OCI-LY7 (cell line): ENCODE measurements around the gene TNKS2. TPM values are rescaled to one million over a fixed set of nuclear protein-coding genes. Genes with fewer than 3 reads are reported as not detected.

Source experiments
- BruUV-seq: library from RNA; stranded (reverse); fragments of 400-500 nt; replicated peaks from 2 replicates; lab custom pipeline; 2021; lab: Mats Ljungman, UMichigan
- CTCF ChIA-PET: fragments of 300-600 bp; sonication (Branson Sonifier 250); formaldehyde crosslinking; loops from one replicate; lab custom pipeline; 2022; ENCODE audit warnings: antibody characterized with exemption; ENCODE audit not compliant: unreplicated experiment; lab: Charles Lee
- POLR2A ChIA-PET: fragments of 300-600 bp; sonication (Branson Sonifier 250); formaldehyde crosslinking; loops from one replicate; lab custom pipeline; 2022; ENCODE audit warnings: antibody characterized with exemption; lab: Charles Lee
- DNase-seq: peaks from one replicate; pipeline ENCODE4 v3.0.0-alpha.2; 2015; ENCODE audit warnings: low spot score
- H2AFZ ChIP-seq: fragments of 200-600 bp; sonication (generic), shearing (Covaris generic); 2 replicates; pipeline ENCODE4 v1.6.1; 2014; ENCODE audit warnings: mild to moderate bottlenecking, antibody characterized with exemption, low read length, moderate library complexity
- H3K27ac ChIP-seq: fragments of 200-600 bp; sonication (generic); 2 replicates; pipeline ENCODE4 v1.5.1; 2014; ENCODE audit warnings: mixed run types, low read depth, mild to moderate bottlenecking, moderate library complexity, low read length, inconsistent platforms; ENCODE audit not compliant: poor library complexity, severe bottlenecking
- H3K36me3 ChIP-seq: fragments of 200-600 bp; sonication (generic); 2 replicates; pipeline ENCODE4 v1.6.1; 2014; ENCODE audit warnings: mild to moderate bottlenecking, antibody characterized with exemption, low read length, moderate library complexity, mixed read lengths; ENCODE audit not compliant: insufficient read depth
- H3K4me1 ChIP-seq: fragments of 200-600 bp; sonication (generic); 2 replicates; pipeline ENCODE4 v1.5.1; 2014; ENCODE audit warnings: mild to moderate bottlenecking, low read length; ENCODE audit not compliant: insufficient read depth, poor library complexity, severe bottlenecking
- H3K4me2 ChIP-seq: fragments of 200-600 bp; sonication (generic); 2 replicates; pipeline ENCODE4 v1.6.1; 2014; ENCODE audit warnings: mild to moderate bottlenecking, low read length
- H3K4me3 ChIP-seq: fragments of 200-600 bp; sonication (generic); 2 replicates; pipeline ENCODE4 v1.5.1; 2014; ENCODE audit warnings: mild to moderate bottlenecking, low read depth, low read length; ENCODE audit not compliant: poor library complexity, severe bottlenecking
- H3K79me2 ChIP-seq: fragments of 200-600 bp; sonication (generic); 2 replicates; pipeline ENCODE4 v1.6.1; 2016; ENCODE audit warnings: low read depth, mild to moderate bottlenecking, low read length, moderate library complexity, mixed read lengths; ENCODE audit not compliant: insufficient read depth
- H3K9me2 ChIP-seq: fragments of 200-600 bp; sonication (generic); 2 replicates; pipeline ENCODE4 v1.6.1; 2016; ENCODE audit warnings: mild to moderate bottlenecking, low read length, mixed read lengths; ENCODE audit not compliant: insufficient read depth
- H3K9me3 ChIP-seq: fragments of 200-600 bp; sonication (generic); 2 replicates; pipeline ENCODE4 v1.6.1; 2014; ENCODE audit warnings: mild to moderate bottlenecking, mixed run types, low read length, mixed read lengths
- H4K20me1 ChIP-seq: fragments of 200-600 bp; sonication (generic); 2 replicates; pipeline ENCODE4 v1.6.1; 2014; ENCODE audit warnings: mild to moderate bottlenecking, antibody characterized with exemption, low read length, moderate library complexity, mixed read lengths; ENCODE audit not compliant: insufficient read depth
- EZH2phosphoT487 ChIP-seq: fragments of 200-600 bp; sonication (generic); IDR thresholded peaks from 2 replicates; pipeline ENCODE4 v1.6.1; 2018; ENCODE audit warnings: low read depth, borderline replicate concordance, mild to moderate bottlenecking, mixed run types, antibody characterized with exemption, low read length, moderate library complexity, mixed read lengths
- intact Hi-C: fragments of 100-400 bp; cut with micrococcal nuclease; formaldehyde crosslinking; loops from one replicate; pipeline ENCODE4 v1.10.0; 2022; ENCODE audit not compliant: unreplicated experiment
- total RNA-seq, 2 experiments: library from RNA; depleted of rRNA in 1 of 2; stranded (reverse); fragments of >200 nt in 1 of 2; shearing (Covaris generic) in 1 of 2; gene quantifications; 2 replicates each; pipeline ENCODE4 v1.2.3, GENCODE V29; 2014 to 2022
- TF ChIP-seq, protein P1 (sequence below): fragments of 200-600 bp; sonication (generic); conservative IDR thresholded peaks from 2 replicates; pipeline ENCODE4 v1.5.1; 2014; ENCODE audit warnings: mild to moderate bottlenecking, antibody characterized with exemption, low read length, moderate library complexity, mixed read lengths

Gene TNKS2
- total RNA-seq, 2 experiments from 2014 or later: 20.0 to 31.3 TPM

DNA sequence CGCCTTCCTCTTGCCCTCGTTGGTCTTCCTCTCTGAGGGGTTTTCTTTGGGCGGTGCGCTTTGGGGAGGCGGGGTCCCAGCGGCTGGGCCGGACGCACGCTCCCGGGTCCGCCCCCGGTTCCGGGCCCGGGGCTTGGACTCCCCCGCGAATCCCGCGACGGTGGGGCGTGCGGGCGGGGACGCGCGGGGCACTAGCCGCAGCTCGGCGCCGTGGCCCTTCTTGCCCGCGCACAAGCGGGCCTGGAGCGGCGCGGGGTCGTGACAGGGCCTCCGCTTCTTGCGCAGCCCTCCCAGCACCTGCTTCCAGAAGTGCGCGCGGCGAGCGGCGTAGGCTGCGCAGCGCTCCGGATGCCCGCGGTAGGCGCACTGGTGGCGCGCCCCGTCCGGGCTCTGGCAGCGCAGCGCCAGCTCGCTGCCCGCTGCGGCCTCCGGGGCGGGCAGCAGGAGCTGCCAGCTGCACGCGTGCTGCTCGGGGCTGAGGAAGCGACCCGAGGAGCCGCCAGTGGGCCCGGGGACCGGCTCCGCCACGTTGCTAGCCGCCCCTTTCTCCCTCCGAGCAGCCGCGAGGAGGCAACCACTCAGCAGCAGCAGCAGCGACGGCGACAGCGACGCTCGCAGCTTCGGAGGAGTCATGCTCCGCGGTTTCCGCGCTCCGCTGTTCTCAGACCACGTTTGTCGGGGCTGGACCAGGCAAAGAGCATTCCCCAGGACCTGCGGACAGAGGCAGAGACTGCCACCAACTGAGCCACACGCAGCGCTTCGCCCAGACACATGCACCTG lies 110.3 kb downstream of the TNKS2 start:
- intact Hi-C loops: loop anchor here (1.0 to 5.0 kb wide), 5 partner anchors 14 to 610 kb away; partner anchors contain the start of gene BTAF1
- Histone ChIP-seq H3K4me1 (peaks cover 19% of the 10 kb centered on the region), H3K79me2 (peaks cover 9% of the 10 kb centered on the region; the same call in 1 of the 2 replicates), H3K9me3 (no peaks in the 10 kb centered on the region), H3K36me3 (peaks cover 9% of the 10 kb centered on the region), H3K9me2 (no peaks in the 10 kb centered on the region), H4K20me1 (no peaks in the 10 kb centered on the region), H3K4me3 (peak overlapping the region; percentile 84), H3K27ac (peak overlapping the region; percentile 52), H3K4me2 (peak overlapping the region; percentile 90), H2AFZ (peak overlapping the region; percentile 91)
- BruUV-seq: no TSS peak
- ChIA-PET POLR2A (interaction anchor here (0.7 to 2.2 kb wide), 10 partner anchors 13 to 138 kb away, joined by 3 to 13 read pairs (median 3); partner anchors contain the start of gene BTAF1), CTCF (no interaction called here)
- TF ChIP-seq, protein P1, sequence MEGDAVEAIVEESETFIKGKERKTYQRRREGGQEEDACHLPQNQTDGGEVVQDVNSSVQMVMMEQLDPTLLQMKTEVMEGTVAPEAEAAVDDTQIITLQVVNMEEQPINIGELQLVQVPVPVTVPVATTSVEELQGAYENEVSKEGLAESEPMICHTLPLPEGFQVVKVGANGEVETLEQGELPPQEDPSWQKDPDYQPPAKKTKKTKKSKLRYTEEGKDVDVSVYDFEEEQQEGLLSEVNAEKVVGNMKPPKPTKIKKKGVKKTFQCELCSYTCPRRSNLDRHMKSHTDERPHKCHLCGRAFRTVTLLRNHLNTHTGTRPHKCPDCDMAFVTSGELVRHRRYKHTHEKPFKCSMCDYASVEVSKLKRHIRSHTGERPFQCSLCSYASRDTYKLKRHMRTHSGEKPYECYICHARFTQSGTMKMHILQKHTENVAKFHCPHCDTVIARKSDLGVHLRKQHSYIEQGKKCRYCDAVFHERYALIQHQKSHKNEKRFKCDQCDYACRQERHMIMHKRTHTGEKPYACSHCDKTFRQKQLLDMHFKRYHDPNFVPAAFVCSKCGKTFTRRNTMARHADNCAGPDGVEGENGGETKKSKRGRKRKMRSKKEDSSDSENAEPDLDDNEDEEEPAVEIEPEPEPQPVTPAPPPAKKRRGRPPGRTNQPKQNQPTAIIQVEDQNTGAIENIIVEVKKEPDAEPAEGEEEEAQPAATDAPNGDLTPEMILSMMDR: peak; percentile 75
- TF ChIP-seq EZH2phosphoT487: no peak
- peak; percentile 91 for DNase-seq

DNA sequence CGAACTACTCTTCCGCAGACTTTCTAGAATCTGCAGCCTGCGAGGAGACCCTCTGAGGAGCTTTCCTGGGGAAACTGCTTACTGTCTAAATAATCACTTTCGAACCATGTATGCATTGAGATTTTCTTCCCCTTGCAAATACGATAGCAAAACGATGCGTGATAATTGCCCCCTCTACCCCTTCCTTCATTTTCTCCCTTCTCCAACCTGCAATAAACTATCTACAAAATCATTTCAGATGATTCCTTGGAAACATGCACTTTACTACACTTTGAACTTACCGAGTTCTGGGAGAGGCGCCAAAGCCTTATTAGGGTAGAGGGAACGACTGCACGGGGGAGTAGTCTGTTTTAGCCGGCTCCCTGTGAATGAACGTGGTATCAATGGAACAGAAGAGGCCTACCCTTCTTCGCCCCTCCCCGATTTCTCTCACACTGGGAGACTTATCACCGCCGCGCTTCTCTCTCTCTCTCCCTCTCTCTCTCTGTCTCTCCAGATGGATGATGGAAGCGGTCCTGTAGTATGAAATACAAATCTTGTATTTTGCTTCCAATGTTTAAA lies 111.0 kb downstream of the TNKS2 start, which contains the start of gene FGFBP3:
TSS of gene FGFBP3 (minus strand) at position 370 of the 561 bp plus-strand sequence. CDS start 517 bp downstream, outside the sequence.
- Histone ChIP-seq H2AFZ (peak within 1 kb of the TSS; percentile 91), H3K4me2 (peak within 1 kb of the TSS; percentile 90), H3K9me2 (no peaks in the 10 kb centered on the region), H3K27ac (peak within 1 kb of the TSS; percentile 52), H3K79me2 (peaks cover 9% of the 10 kb centered on the region; the same call in 1 of the 2 replicates), H4K20me1 (no peaks in the 10 kb centered on the region), H3K4me3 (peak within 1 kb of the TSS; percentile 84), H3K9me3 (no peaks in the 10 kb centered on the region), H3K4me1 (peaks cover 19% of the 10 kb centered on the region), H3K36me3 (peaks cover 9% of the 10 kb centered on the region)
- TF ChIP-seq, protein P1: 0 out of 2 replicates have a peak, but pooled peaks have one; percentile 19
- TF ChIP-seq EZH2phosphoT487: no peak
- CTCF ChIA-PET: no interaction called here
- DNase-seq: peak; percentile 16
- no TSS peak for BruUV-seq
- intact Hi-C loops: loop anchor here (1.0 to 5.0 kb wide), 4 partner anchors 14 to 610 kb away; partner anchors contain the start of gene BTAF1
- POLR2A ChIA-PET: interaction anchor here (0.7 to 2.2 kb wide), 3 partner anchors 14 to 28 kb away, joined by 3 to 13 read pairs (median 3); partner anchors contain the start of gene BTAF1
